Skeletal muscle satellite cell (primary cell): Measurements from ENCODE around the gene KDM4B.

Experiments
- H3K27me3 ChIP-seq: 2 replicates; pipeline ENCODE4 v1.7.0; 2013; ENCODE audit warnings: low read length; ENCODE audit not compliant: control insufficient read depth, insufficient read depth
- H3K36me3 ChIP-seq: 2 replicates; pipeline ENCODE4 v1.7.0; 2013; ENCODE audit warnings: mild to moderate bottlenecking, control low read depth, low read length; ENCODE audit not compliant: insufficient read depth
- H3K4me1 ChIP-seq: 2 replicates; pipeline ENCODE4 v1.7.0; 2013; ENCODE audit warnings: low read length; ENCODE audit not compliant: control insufficient read depth, insufficient read depth
- H3K4me2 ChIP-seq: 2 replicates; pipeline ENCODE4 v1.7.0; 2013; ENCODE audit warnings: mild to moderate bottlenecking, low read length
- H3K4me3 ChIP-seq: 2 replicates; pipeline ENCODE4 v1.7.0; 2013; ENCODE audit warnings: low read length
- H3K9ac ChIP-seq: 2 replicates; pipeline ENCODE4 v1.7.0; 2013; ENCODE audit warnings: mild to moderate bottlenecking, low read depth, low read length, moderate library complexity
- H3K9me3 ChIP-seq: replicated peaks from 2 replicates; pipeline ENCODE4 v1.7.0; 2013; ENCODE audit warnings: mild to moderate bottlenecking, control low read depth, low read length

The KDM4B gene

GRCh38 chr19:5058521-5059212, 89.8 kb downstream of the KDM4B start:
- H3K9me3 ChIP-seq, result no peaks in the 10 kb centered on the region
- H3K9ac ChIP-seq, result no peak overlapping the region
- H3K4me2 ChIP-seq, result peak overlapping the region; percentile 41
- no peak overlapping the region for H3K4me3 ChIP-seq
- peaks cover 11% of the 10 kb centered on the region for H3K4me1 ChIP-seq
- H3K27me3 ChIP-seq, result no peaks in the 10 kb centered on the region
- peaks cover 37% of the 10 kb centered on the region for H3K36me3 ChIP-seq

DNA sequence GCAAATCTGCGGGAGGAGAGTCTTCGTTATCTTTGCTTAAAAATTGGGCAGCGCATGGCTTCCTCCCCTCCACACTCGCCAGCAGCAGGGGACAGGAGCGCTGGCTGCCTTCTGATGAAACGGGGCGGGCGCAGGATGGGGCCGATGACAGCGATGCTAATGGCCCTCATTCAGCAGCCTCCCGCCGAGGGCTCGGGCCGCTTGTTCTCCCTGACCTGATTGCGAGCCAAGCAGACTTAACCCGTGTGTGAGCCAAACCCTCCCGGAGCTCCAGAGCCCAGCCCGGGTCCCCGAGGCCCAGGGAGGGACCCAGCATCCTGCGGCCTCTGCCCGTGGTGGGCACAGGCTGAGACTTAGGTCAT, 90.3 kb downstream of the KDM4B start:
- Histone ChIP-seq H3K4me3 (no peak overlapping the region), H3K9me3 (no peaks in the 10 kb centered on the region), H3K36me3 (peaks cover 32% of the 10 kb centered on the region), H3K4me2 (peak overlapping the region; percentile 41), H3K27me3 (no peaks in the 10 kb centered on the region), H3K4me1 (peaks cover 11% of the 10 kb centered on the region), H3K9ac (no peak overlapping the region)

GRCh38 chr19:5059793-5060192, 90.9 kb downstream of the KDM4B start:
- Histone ChIP-seq H3K36me3 (peaks cover 32% of the 10 kb centered on the region), H3K9ac (no peak overlapping the region), H3K4me1 (peaks cover 11% of the 10 kb centered on the region), H3K9me3 (no peaks in the 10 kb centered on the region), H3K4me2 (no peak overlapping the region), H3K4me3 (no peak overlapping the region), H3K27me3 (no peaks in the 10 kb centered on the region)

DNA sequence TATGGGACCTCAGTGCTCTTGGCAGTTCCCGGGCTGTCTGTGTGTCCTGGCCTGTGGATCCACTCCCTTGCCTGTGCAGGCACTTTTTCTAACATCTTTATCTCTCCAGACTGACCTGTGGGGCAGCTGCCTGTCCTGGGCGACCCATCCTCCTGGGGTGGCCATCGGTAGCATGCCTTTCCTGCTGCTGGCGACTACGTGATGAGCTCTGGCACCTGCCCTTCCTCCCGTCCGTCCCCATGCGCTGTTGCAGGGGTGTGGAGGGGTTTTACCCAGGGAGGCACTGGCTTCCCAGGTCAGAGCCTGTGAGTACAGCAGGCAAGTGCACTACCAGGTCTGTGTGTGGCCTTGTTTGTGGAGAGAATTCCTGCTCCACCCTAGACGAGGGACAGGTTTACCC, 93.3 kb downstream of the KDM4B start:
- H3K27me3 ChIP-seq, result no peaks in the 10 kb centered on the region
- no peak overlapping the region for H3K4me3 ChIP-seq
- H3K9ac ChIP-seq, result no peak overlapping the region
- H3K4me2 ChIP-seq, result no peak overlapping the region
- peaks cover 34% of the 10 kb centered on the region for H3K36me3 ChIP-seq
- no peaks in the 10 kb centered on the region for H3K9me3 ChIP-seq
- peaks cover 11% of the 10 kb centered on the region for H3K4me1 ChIP-seq

DNA sequence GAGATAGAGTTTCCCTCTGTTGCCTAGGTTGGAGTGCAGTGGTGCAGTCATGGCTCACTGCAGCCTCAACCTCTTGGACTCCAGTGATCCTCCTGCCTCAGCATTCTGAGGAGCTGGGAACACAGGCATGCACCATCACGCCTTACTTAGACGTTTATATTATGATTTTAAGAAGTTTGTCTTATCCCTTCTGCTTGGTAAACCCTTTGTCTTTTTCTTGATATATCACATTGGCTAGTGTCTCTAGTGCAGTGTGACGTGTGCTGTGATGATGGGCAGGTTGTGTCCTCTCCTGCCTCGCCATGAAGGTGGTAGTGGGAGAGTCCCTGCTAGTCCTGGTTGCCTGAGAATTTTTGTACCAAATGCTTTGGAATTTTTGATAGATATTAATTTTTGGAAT, 93.9 kb downstream of the KDM4B start:
- H3K9ac ChIP-seq, result no peak overlapping the region
- no peaks in the 10 kb centered on the region for H3K9me3 ChIP-seq
- peaks cover 11% of the 10 kb centered on the region for H3K4me1 ChIP-seq
- H3K4me3 ChIP-seq, result no peak overlapping the region
- no peaks in the 10 kb centered on the region for H3K27me3 ChIP-seq
- peaks cover 29% of the 10 kb centered on the region for H3K36me3 ChIP-seq
- no peak overlapping the region for H3K4me2 ChIP-seq

- H3K27me3 ChIP-seq, result no peaks in the 10 kb centered on the region
- H3K4me3 ChIP-seq, result no peak overlapping the region
- no peak overlapping the region for H3K4me2 ChIP-seq
- peaks cover under 1% of the 10 kb centered on the region for H3K4me1 ChIP-seq
- peaks cover 34% of the 10 kb centered on the region for H3K36me3 ChIP-seq
- H3K9ac ChIP-seq, result no peak overlapping the region
- no peaks in the 10 kb centered on the region for H3K9me3 ChIP-seq
Observed at GRCh38 chr19:5063873-5064645, 95.1 kb downstream of the KDM4B start.

- Histone ChIP-seq H3K27me3 (no peaks in the 10 kb centered on the region), H3K36me3 (peaks cover 34% of the 10 kb centered on the region), H3K4me1 (no peaks in the 10 kb centered on the region), H3K9ac (no peak overlapping the region), H3K4me2 (no peak overlapping the region), H3K4me3 (no peak overlapping the region), H3K9me3 (no peaks in the 10 kb centered on the region)
Observed at GRCh38 chr19:5064896-5065295, 96.0 kb downstream of the KDM4B start.

- Histone ChIP-seq H3K4me1 (no peaks in the 10 kb centered on the region), H3K9ac (no peak overlapping the region), H3K4me2 (no peak overlapping the region), H3K27me3 (no peaks in the 10 kb centered on the region), H3K9me3 (no peaks in the 10 kb centered on the region), H3K4me3 (no peak overlapping the region), H3K36me3 (peaks cover 31% of the 10 kb centered on the region)
Observed at GRCh38 chr19:5065663-5066093, 96.8 kb downstream of the KDM4B start.

GRCh38 chr19:5066768-5067167, 97.9 kb downstream of the KDM4B start:
- no peak overlapping the region for H3K9ac ChIP-seq
- H3K4me3 ChIP-seq, result no peak overlapping the region
- peaks cover 31% of the 10 kb centered on the region for H3K36me3 ChIP-seq
- H3K9me3 ChIP-seq, result no peaks in the 10 kb centered on the region
- H3K4me2 ChIP-seq, result no peak overlapping the region
- no peaks in the 10 kb centered on the region for H3K4me1 ChIP-seq
- no peaks in the 10 kb centered on the region for H3K27me3 ChIP-seq

DNA sequence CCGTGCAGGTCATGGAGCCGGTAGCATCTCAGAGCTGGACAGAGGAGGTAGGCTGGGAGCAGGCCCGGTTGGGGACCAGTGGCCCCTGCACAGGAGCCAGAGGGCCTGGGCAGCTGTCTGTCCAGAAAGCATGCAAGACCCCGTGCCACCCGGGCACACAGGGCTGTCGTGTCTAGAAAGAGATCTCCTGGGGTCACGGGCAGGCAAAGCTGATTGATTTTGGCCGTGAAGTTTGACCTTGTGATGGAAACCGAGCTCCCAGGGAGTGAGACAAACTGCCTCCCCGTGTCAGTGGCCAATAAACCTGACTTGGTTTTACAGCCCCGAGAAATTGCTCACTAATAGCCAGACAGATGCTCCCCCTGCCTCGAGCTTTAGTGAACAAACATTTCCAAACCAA, 98.8 kb downstream of the KDM4B start:
- Histone ChIP-seq H3K4me2 (no peak overlapping the region), H3K27me3 (no peaks in the 10 kb centered on the region), H3K4me3 (no peak overlapping the region), H3K4me1 (no peaks in the 10 kb centered on the region), H3K9ac (no peak overlapping the region), H3K9me3 (no peaks in the 10 kb centered on the region), H3K36me3 (peaks cover 34% of the 10 kb centered on the region)

DNA sequence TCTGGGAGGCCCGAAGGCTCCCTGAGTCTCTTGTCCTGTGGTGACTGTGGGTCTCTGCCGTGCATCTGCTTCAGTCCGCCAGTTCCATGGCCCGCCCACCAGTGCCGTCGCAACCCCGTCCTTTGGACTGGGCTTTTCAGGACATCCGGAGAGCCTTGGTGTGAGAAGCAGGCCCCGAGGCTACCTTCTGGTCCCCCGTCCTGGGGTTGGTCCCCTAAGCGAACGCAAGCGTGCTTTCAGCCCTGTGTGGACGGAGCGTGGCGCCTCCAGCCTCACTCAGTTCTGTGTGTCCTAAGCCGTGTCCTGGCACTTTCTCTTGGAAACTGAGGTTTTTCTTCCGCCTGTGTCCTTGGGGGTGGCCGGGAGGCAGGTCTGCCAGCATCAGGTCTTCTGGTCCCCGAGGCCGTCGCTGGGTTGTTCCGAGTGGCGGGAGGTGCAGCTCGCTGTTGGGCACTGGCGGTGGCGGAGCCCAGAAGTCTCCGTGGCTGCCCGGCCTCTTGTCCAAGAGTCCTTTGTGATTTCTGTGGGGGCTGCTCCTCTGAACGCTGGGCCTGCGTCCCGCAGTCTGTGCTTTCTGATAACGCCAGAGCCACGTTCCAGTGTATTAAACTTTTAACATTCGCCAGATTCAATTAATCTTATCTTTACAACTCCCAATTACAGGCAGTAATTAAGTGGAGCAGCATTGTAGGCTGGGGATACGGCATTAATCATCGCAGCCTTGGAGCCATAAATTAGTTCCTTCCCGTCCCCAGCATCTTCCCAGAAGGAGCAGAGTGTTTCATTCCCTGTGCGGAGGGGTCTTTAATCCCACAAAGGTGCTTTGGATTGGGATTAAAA, 99.5 kb downstream of the KDM4B start:
- no peak overlapping the region for H3K4me2 ChIP-seq
- peaks cover 34% of the 10 kb centered on the region for H3K36me3 ChIP-seq
- no peaks in the 10 kb centered on the region for H3K27me3 ChIP-seq
- H3K9ac ChIP-seq, result no peak overlapping the region
- H3K4me3 ChIP-seq, result no peak overlapping the region
- H3K4me1 ChIP-seq, result no peaks in the 10 kb centered on the region
- no peaks in the 10 kb centered on the region for H3K9me3 ChIP-seq
